Aorta (tissue), 5 donors: Measurements from ENCODE around the gene ITPA. TPM values are rescaled to one million over a fixed set of nuclear protein-coding genes. Genes with fewer than 3 reads are reported as not detected.

ENCODE experiments used
- ATAC-seq: fragments of 200-7000 bp; cut with Tn5 transposase; one replicate; pipeline ENCODE4 v1.9.1; 2022; ENCODE audit warnings: moderate library complexity; ENCODE audit not compliant: low FRiP score
- DNase-seq, 2 donors: peaks; one replicate each; pipeline ENCODE4 v3.0.0-alpha.2; 2020
- H3K27ac ChIP-seq, 2 donors: one replicate each; pipeline ENCODE4 v1.5.1; 2013; ENCODE audit warnings: low read length in 2 of 2, mild to moderate bottlenecking in 2 of 2, moderate library complexity in 2 of 2, control low read depth in 1 of 2, inconsistent platforms in 1 of 2, low read depth in 1 of 2
- H3K27me3 ChIP-seq, 2 donors: one replicate each; pipeline ENCODE4 v1.6.1; 2013; ENCODE audit warnings: control low read depth in 1 of 2, low read length in 1 of 2, mild to moderate bottlenecking in 1 of 2, moderate library complexity in 1 of 2; ENCODE audit not compliant: insufficient read depth in 2 of 2, control insufficient read depth in 1 of 2
- H3K36me3 ChIP-seq, 2 donors: one replicate each; pipeline ENCODE4 v1.6.1; 2013; ENCODE audit warnings: control low read depth in 1 of 2, low read length in 1 of 2, mild to moderate bottlenecking in 1 of 2; ENCODE audit not compliant: insufficient read depth in 2 of 2, control insufficient read depth in 1 of 2
- H3K4me1 ChIP-seq, 2 donors: one replicate each; pipeline ENCODE4 v1.6.1; 2013; ENCODE audit warnings: low read length in 2 of 2, control low read depth in 1 of 2, mild to moderate bottlenecking in 1 of 2, moderate library complexity in 1 of 2; ENCODE audit not compliant: insufficient read depth in 2 of 2, control insufficient read depth in 1 of 2
- H3K4me3 ChIP-seq, 2 donors: one replicate each; pipeline ENCODE4 v1.5.1; 2013; ENCODE audit warnings: low read length in 2 of 2, control low read depth in 1 of 2, mild to moderate bottlenecking in 1 of 2
- H3K9me3 ChIP-seq: one replicate; pipeline ENCODE4 v1.6.1; 2013; ENCODE audit warnings: mild to moderate bottlenecking, low read length; ENCODE audit not compliant: control insufficient read depth
- WGBS, 2 donors: extraction: QIAGEN DNeasy Blood & Tissue Kit; methylation state at CpG; one replicate each; pipeline ENCODE4 v1.1.7; 2013; 5-methylcytosine and 5-hydroxymethylcytosine counted together
- intact Hi-C, 2 donors: fragments of 100-400 bp; cut with DNase I; formaldehyde crosslinking; loops; one replicate each; pipeline versions ENCODE4 v1.14.2 to v1.15.0; 2022
- polyA plus RNA-seq, 2 donors: library from polyadenylated mRNA; stranded (reverse); fragments of 200-250 nt; gene quantifications; one replicate each; pipeline ENCODE4 v1.2.3, GENCODE V29; 2013
- total RNA-seq, 2 donors: library from RNA; stranded (reverse); fragmentation: NEBNext Ultra II Directional; extraction: Animal tissue kit (Norgen Biotek cat#: 25700); gene quantifications; one replicate each; pipeline ENCODE4 v1.2.1, GENCODE V29; 2021
- donor health status: healthy with polysubstance abuse.
- donor health status: Bipolar disorder and iron deficiency.
- donor health status: DM: no; HTN: no; CAD: no.
- donor health status: DM: no; HTN: no; CAD: no.
- donor health status: DM: yes; HTN: yes; CAD: no.

Gene ITPA
- total and polyA plus RNA-seq, 4 donors, result 25.9 to 72.4 (median 28.9) TPM

GRCh38 chr20:3222635-3223600, 13.6 kb downstream of the ITPA start:
- Histone ChIP-seq H3K4me3 (no peak overlapping the region), H3K27ac (no peak overlapping the region), H3K36me3 (no peaks in the 10 kb centered on the region), H3K9me3 (no peaks in the 10 kb centered on the region), H3K27me3 (no peaks in the 10 kb centered on the region), H3K4me1 (no peaks in the 10 kb centered on the region)
- WGBS, 2 donors, result 76 to 82% methylated on average over 25 of the region's 25 CpGs
- ATAC-seq (no peak), DNase-seq (no peak)
- intact Hi-C loops, result no loop called here

GRCh38 chr20:3223651-3223993, 14.3 kb downstream of the ITPA start:
- no peaks in the 10 kb centered on the region for H3K36me3 ChIP-seq
- DNase-seq (no peak), ATAC-seq (no peak)
- no peaks in the 10 kb centered on the region for H3K9me3 ChIP-seq
- no peak overlapping the region for H3K4me3 ChIP-seq
- H3K27ac ChIP-seq, result no peak overlapping the region
- no peaks in the 10 kb centered on the region for H3K27me3 ChIP-seq
- 85% methylated on average over 6 of the region's 6 CpGs for WGBS, 2 donors
- intact Hi-C loops, result no loop called here
- H3K4me1 ChIP-seq, result no peaks in the 10 kb centered on the region

- Histone ChIP-seq H3K27ac (no peak overlapping the region), H3K9me3 (no peaks in the 10 kb centered on the region), H3K36me3 (no peaks in the 10 kb centered on the region), H3K27me3 (no peaks in the 10 kb centered on the region), H3K4me3 (no peak overlapping the region), H3K4me1 (no peaks in the 10 kb centered on the region)
- DNase-seq (no peak), ATAC-seq (no peak)
- intact Hi-C loops, result no loop called here
- WGBS, 2 donors, result 83 to 87% methylated on average over 20 of the region's 20 CpGs
These were observed 14.8 kb downstream of the ITPA start for GRCh38 chr20:3223994-3224680.

- Histone ChIP-seq H3K27ac (no peak overlapping the region), H3K27me3 (no peaks in the 10 kb centered on the region), H3K4me3 (no peak overlapping the region), H3K9me3 (no peaks in the 10 kb centered on the region), H3K4me1 (no peaks in the 10 kb centered on the region), H3K36me3 (no peaks in the 10 kb centered on the region)
- no peak for ATAC-seq
- intact Hi-C loops, result no loop called here
- no peak for DNase-seq
- WGBS, 2 donors, result 92 to 93% methylated on average over 8 of the region's 8 CpGs
These were observed 15.6 kb downstream of the ITPA start for GRCh38 chr20:3224681-3225421.

GRCh38 chr20:3226093-3226492, 16.8 kb downstream of the ITPA start:
- DNase-seq (no peak), ATAC-seq (no peak)
- Histone ChIP-seq H3K36me3 (no peaks in the 10 kb centered on the region), H3K4me3 (no peak overlapping the region), H3K27me3 (no peaks in the 10 kb centered on the region), H3K9me3 (no peaks in the 10 kb centered on the region), H3K27ac (no peak overlapping the region), H3K4me1 (no peaks in the 10 kb centered on the region)
- intact Hi-C loops, result no loop called here
- WGBS, 2 donors, result 80 to 89% methylated on average over 10 of the region's 10 CpGs

- 93 to 96% methylated on average over 13 to 14 of the region's 14 CpGs for WGBS, 2 donors
- Histone ChIP-seq H3K4me1 (no peaks in the 10 kb centered on the region), H3K4me3 (no peak overlapping the region), H3K9me3 (no peaks in the 10 kb centered on the region), H3K27ac (no peak overlapping the region), H3K36me3 (no peaks in the 10 kb centered on the region), H3K27me3 (no peaks in the 10 kb centered on the region)
- DNase-seq (no peak), ATAC-seq (no peak)
- intact Hi-C loops, result no loop called here
These were observed 17.6 kb downstream of the ITPA start for GRCh38 chr20:3226864-3227263.

- ATAC-seq, result no peak
- Histone ChIP-seq H3K4me3 (no peak overlapping the region), H3K36me3 (no peaks in the 10 kb centered on the region), H3K27me3 (no peaks in the 10 kb centered on the region), H3K9me3 (no peaks in the 10 kb centered on the region), H3K4me1 (no peaks in the 10 kb centered on the region), H3K27ac (no peak overlapping the region)
- DNase-seq, result no peak
- intact Hi-C loops, result no loop called here
- WGBS, 2 donors, result 74 to 80% methylated on average over 7 of the region's 7 CpGs
These were observed 18.2 kb downstream of the ITPA start for GRCh38 chr20:3227506-3227905.

- no peaks in the 10 kb centered on the region for H3K27me3 ChIP-seq
- 87 to 89% methylated on average over 36 to 42 of the region's 42 CpGs for WGBS, 2 donors
- no peaks in the 10 kb centered on the region for H3K4me1 ChIP-seq
- no peak overlapping the region for H3K27ac ChIP-seq
- no peak overlapping the region for H3K4me3 ChIP-seq
- H3K36me3 ChIP-seq, result no peaks in the 10 kb centered on the region
- no peak for DNase-seq
- intact Hi-C loops, result no loop called here
- no peaks in the 10 kb centered on the region for H3K9me3 ChIP-seq
- no peak for ATAC-seq
These were observed 18.8 kb downstream of the ITPA start for GRCh38 chr20:3227936-3228749.
